ENCODE data around the gene RGS9. TPM values are rescaled to one million over a fixed set of nuclear protein-coding genes. Genes with fewer than 3 reads are reported as not detected.

Gene RGS9
- total and polyA plus RNA-seq, 10 of the 15 experiments (the other 5 are each of a cell fraction or from before 2014, with no cell fraction given): 1.1 to 10.6 (median 5.6) TPM

GRCh38 chr17:65228287-65228686 lies 91.1 kb downstream of the RGS9 start:
- DNase-seq (ENCODE audit: low read depth, low spot score): no peak
- intact Hi-C loops (cut with micrococcal nuclease; ENCODE audit: unreplicated experiment): no loop called here
- H3K4me2 ChIP-seq (ENCODE audit: control insufficient read depth, insufficient read depth): peak overlapping the region; percentile 85
- in situ Hi-C loops (cut with MboI): no loop called here
- peaks cover 20% of the 10 kb centered on the region for H3K4me1 ChIP-seq (ENCODE audit: control insufficient read depth, insufficient read depth, low read length)
- ChIA-PET CTCF (interaction anchor here (0.7 to 3.6 kb wide), 3 partner anchors 10 to 759 kb away, joined by 3 to 12 read pairs (median 3); partner anchors contain the start of gene RGS9), POLR2A (no interaction called here), RAD21 (ENCODE audit: unreplicated experiment) (interaction anchor here (1.2 kb wide), 1 partner anchor 20 kb away, joined by 3 read pairs; no protein-coding TSS in a partner anchor), SMC1A (ENCODE audit: uncharacterized antibody, unreplicated experiment) (interaction anchor here (1.0 to 1.3 kb wide), 2 partner anchors 47 to 73 kb away, joined by 3 to 5 read pairs; no protein-coding TSS in a partner anchor)
- WGBS (ENCODE audit: insufficient coverage, insufficient replicate concordance, low lambda C conversion rate, missing lambda C conversion rate): 83% methylated on average over 10 of the region's 10 CpGs
- TF ChIP-seq, protein P1, sequence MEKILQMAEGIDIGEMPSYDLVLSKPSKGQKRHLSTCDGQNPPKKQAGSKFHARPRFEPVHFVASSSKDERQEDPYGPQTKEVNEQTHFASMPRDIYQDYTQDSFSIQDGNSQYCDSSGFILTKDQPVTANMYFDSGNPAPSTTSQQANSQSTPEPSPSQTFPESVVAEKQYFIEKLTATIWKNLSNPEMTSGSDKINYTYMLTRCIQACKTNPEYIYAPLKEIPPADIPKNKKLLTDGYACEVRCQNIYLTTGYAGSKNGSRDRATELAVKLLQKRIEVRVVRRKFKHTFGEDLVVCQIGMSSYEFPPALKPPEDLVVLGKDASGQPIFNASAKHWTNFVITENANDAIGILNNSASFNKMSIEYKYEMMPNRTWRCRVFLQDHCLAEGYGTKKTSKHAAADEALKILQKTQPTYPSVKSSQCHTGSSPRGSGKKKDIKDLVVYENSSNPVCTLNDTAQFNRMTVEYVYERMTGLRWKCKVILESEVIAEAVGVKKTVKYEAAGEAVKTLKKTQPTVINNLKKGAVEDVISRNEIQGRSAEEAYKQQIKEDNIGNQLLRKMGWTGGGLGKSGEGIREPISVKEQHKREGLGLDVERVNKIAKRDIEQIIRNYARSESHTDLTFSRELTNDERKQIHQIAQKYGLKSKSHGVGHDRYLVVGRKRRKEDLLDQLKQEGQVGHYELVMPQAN (conservative IDR thresholded peaks at IDR 0.05): no peak
- TF ChIP-seq IRF4 (IDR thresholded peaks at IDR 0.05; ENCODE audit: low read depth, low read length): no peak
- TF ChIP-seq SIN3A (IDR thresholded peaks at IDR 0.05; ENCODE audit: low read depth, low read length): no peak
- TF ChIP-seq ATF7 (IDR thresholded peaks at IDR 0.05; ENCODE audit: low read depth): no peak
- no peak for TF ChIP-seq SPI1 (IDR thresholded peaks at IDR 0.05; ENCODE audit: borderline replicate concordance, insufficient read depth, low read depth, low read length)
- TF ChIP-seq SP1 (IDR thresholded peaks at IDR 0.05; ENCODE audit: low read depth, low read length): no peak
- TF ChIP-seq NFIC (IDR thresholded peaks at IDR 0.05; ENCODE audit: low read depth, low read length): no peak
- TF ChIP-seq POLR2A (IDR thresholded peaks at IDR 0.05; ENCODE audit: low read depth, low read length): no peak
- BruUV-seq (replicated peaks): no TSS peak
- no peaks in the 10 kb centered on the region for H3K27me3 ChIP-seq (replicated peaks in 1 of 2; ENCODE audit: control insufficient read depth in 2 of 2, insufficient read depth in 2 of 2, low read length in 1 of 2)
- H3K27ac ChIP-seq (ENCODE audit: control insufficient read depth, insufficient read depth): no peak overlapping the region
- FAIRE-seq: no peak
- H4K20me1 ChIP-seq (ENCODE audit: control insufficient read depth, insufficient read depth): no peaks in the 10 kb centered on the region
- no peak overlapping the region for H2AFZ ChIP-seq (ENCODE audit: control insufficient read depth, low read depth, low read length)
- no peaks in the 10 kb centered on the region; the same call in 2 of the 3 replicates for H3K9me3 ChIP-seq (replicated peaks; ENCODE audit: control insufficient read depth, insufficient read depth, low read length)
- H3K36me3 ChIP-seq (ENCODE audit: control insufficient read depth in 2 of 2, insufficient read depth in 2 of 2, low read length in 1 of 2): no peaks in the 10 kb centered on the region; a peak in 1 of 4 replicates
- no peak for ATAC-seq
- no peak overlapping the region for H3K9ac ChIP-seq (ENCODE audit: control insufficient read depth, insufficient read depth, low read length)
- H3K79me2 ChIP-seq (ENCODE audit: control insufficient read depth, insufficient read depth, low read length): no peaks in the 10 kb centered on the region
- peak overlapping the region; percentile 29; the same call in 1 of the 2 replicates for H3K4me3 ChIP-seq

Measured in GM12878 (cell line).